Activated naive CD8-positive, alpha-beta T cell treated with anti-CD3 and anti-CD28 coated beads, Interleukin-2, amount 10 ng/mL, durations not matched to agents 7 days and 5 days (primary cell): Measurements from ENCODE around the gene SSC4D. TPM values are rescaled to one million over a fixed set of nuclear protein-coding genes. Genes with fewer than 3 reads are reported as not detected.
"Not testable (repeated sequence)": the region's sequence is repeated elsewhere in the genome, so short reads cannot be mapped to it uniquely, and the experiment has no call there.

Experiments
- ATAC-seq: fragments of 150-1000 bp; cut with Tn5 transposase; one replicate; pipeline ENCODE4 v1.10.0; 2021; ENCODE audit warnings: low read depth, moderate library complexity
- POLR2A ChIA-PET: fragments of 350-600 bp; sonication (Branson Sonifier 250); formaldehyde crosslinking; loops from one replicate; lab custom pipeline; 2021; ENCODE audit warnings: antibody characterized with exemption; lab: Charles Lee
- DNase-seq: peaks from one replicate; pipeline ENCODE4 v3.0.0; 2021
- H3K27ac Mint-ChIP-seq: one replicate; pipeline ENCODE4 v1.8.0; 2022; ENCODE audit warnings: mild to moderate bottlenecking, mixed read lengths
- H3K27me3 Mint-ChIP-seq: one replicate; pipeline ENCODE4 v1.8.0; 2022; ENCODE audit warnings: mild to moderate bottlenecking, moderate library complexity, mixed read lengths
- H3K36me3 Mint-ChIP-seq: one replicate; pipeline ENCODE4 v1.8.0; 2021; ENCODE audit warnings: mild to moderate bottlenecking, mixed read lengths
- H3K4me1 Mint-ChIP-seq: one replicate; pipeline ENCODE4 v1.8.0; 2021; ENCODE audit warnings: mixed read lengths
- H3K4me3 Mint-ChIP-seq: one replicate; pipeline ENCODE4 v1.8.0; 2022; ENCODE audit warnings: mild to moderate bottlenecking, moderate library complexity, mixed read lengths
- H3K9me3 Mint-ChIP-seq: one replicate; pipeline ENCODE4 v1.8.0; 2021; ENCODE audit warnings: mixed read lengths
- total RNA-seq, 2 experiments: library from RNA; stranded (reverse); gene quantifications; one replicate each; pipeline ENCODE4 v1.2.3, GENCODE V29; 2021

Gene SSC4D
- total RNA-seq, 2 experiments from 2014 or later, result 0.34 to 0.42 TPM

GRCh38 chr7:76387789-76388188 lies 21.7 kb downstream of the SSC4D start:
- H3K4me3 Mint-ChIP-seq, DNase-seq, H3K9me3 Mint-ChIP-seq, H3K27me3 Mint-ChIP-seq, POLR2A ChIA-PET, ATAC-seq, H3K36me3 Mint-ChIP-seq, H3K27ac Mint-ChIP-seq, H3K4me1 Mint-ChIP-seq: not testable (repeated sequence)

- H3K4me3 Mint-ChIP-seq, result no peak overlapping the region
- H3K36me3 Mint-ChIP-seq, result no peaks in the 10 kb centered on the region
- POLR2A ChIA-PET, result interaction anchor here (0.8 kb wide), 1 partner anchor 28 kb away, joined by 4 read pairs; the partner anchor contains the start of gene YWHAG
- DNase-seq (no peak), ATAC-seq (no peak)
- H3K27me3 Mint-ChIP-seq, result no peaks in the 10 kb centered on the region
- peaks cover 3% of the 10 kb centered on the region for H3K4me1 Mint-ChIP-seq
- no peak overlapping the region for H3K27ac Mint-ChIP-seq
- H3K9me3 Mint-ChIP-seq, result no peaks in the 10 kb centered on the region
Measured at GRCh38 chr7:76386691-76387260, 22.7 kb downstream of the SSC4D start.

DNA sequence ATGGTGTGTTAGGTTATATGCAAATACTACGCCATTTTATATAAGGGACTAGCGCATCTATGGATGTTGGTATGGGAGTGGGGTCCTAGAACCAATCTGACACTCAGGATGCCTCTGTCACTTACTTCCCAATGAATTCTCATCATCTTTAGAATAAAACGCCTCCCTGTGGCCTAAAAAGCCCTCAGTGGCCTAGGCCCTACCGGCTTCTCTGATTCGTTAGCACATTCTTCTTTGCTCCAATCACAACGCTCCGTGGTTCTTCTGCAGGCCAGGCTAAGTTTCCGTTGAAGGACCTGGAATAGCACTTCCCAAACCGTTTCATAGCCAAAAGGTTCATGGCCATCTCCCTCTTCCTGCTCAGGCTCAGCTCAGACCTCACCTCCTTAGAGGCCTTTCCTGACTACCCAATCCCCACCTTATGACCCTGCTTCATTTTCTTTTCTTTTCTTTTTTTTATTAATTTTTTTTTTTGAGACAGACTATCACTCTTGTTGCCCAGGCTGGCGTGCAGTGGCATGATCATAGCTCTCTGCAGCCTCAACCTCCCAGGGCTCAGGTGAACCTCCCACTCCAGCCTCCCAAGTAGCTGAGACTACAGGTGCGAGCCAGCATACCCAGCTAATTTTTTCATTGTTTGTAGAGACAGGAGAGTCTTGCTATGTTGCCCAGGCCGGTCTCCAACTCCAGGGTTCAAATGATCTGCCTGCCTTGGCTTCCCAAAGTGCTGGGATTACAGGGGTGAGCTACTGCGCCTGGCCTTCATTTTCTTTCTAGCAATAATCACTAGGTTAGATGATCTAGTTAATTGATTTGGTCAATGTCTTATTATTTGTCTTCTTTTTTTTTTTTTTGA lies 26.2 kb downstream of the SSC4D start:
- no peak for DNase-seq
- H3K27ac Mint-ChIP-seq, result no peak overlapping the region
- no peak overlapping the region for H3K4me3 Mint-ChIP-seq

DNA sequence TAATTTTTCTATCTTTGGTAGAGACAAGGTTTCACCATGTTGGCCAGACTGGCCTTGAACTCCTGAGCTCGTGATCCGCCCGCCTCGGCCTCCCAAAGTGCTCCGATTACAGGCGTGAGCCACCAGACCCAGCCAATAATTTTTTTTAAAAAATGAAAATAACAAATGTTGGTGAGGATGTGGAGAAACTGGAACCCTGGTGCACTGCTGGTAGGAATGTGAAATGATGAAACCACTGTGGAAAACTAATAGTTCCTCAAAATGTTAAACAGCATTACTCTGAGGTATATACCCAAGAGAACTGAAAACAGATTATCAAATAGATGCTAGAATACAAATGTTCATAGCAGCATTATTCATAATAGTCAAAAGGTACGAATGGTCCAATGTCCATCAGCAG lies 27.7 kb downstream of the SSC4D start:
- no peak overlapping the region for H3K27ac Mint-ChIP-seq
- DNase-seq (no peak), ATAC-seq (no peak)
- peaks cover 2% of the 10 kb centered on the region for H3K27me3 Mint-ChIP-seq
- H3K36me3 Mint-ChIP-seq, result no peaks in the 10 kb centered on the region
- no peak overlapping the region for H3K4me3 Mint-ChIP-seq
- H3K9me3 Mint-ChIP-seq, result no peaks in the 10 kb centered on the region
- POLR2A ChIA-PET, result interaction anchor here (0.9 kb wide), 1 partner anchor 15 kb away, joined by 5 read pairs; no protein-coding TSS in a partner anchor
- H3K4me1 Mint-ChIP-seq, result peaks cover 2% of the 10 kb centered on the region

More for the DNA sequence above, 26.2 kb downstream of the SSC4D start:
- POLR2A ChIA-PET, result interaction anchor here (0.5 kb wide), 1 partner anchor 24 kb away, joined by 5 read pairs; no protein-coding TSS in a partner anchor
- H3K4me1 Mint-ChIP-seq, result peaks cover 2% of the 10 kb centered on the region
- ATAC-seq, result no peak
- no peaks in the 10 kb centered on the region for H3K36me3 Mint-ChIP-seq
- no peaks in the 10 kb centered on the region for H3K9me3 Mint-ChIP-seq
- no peaks in the 10 kb centered on the region for H3K27me3 Mint-ChIP-seq

DNA sequence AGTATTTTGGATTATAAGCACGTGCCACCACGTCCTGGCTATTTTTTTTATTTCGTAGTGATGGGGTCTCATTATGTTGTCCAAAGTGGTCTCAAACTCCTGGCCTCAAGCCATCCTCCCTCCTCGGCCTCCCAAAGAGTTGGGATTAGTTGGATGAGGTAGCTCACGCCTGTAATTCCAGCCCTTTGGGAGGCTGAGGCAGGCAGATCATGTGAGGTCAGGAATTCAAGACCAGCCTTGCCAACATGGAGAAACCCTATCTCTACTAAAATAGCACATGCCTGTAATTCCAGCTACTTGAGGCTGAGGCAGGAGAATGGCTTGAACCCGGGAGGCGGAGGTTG lies 28.9 kb downstream of the SSC4D start:
- Mint-ChIP-seq H3K4me1 (peaks cover 2% of the 10 kb centered on the region), H3K27me3 (peaks cover 2% of the 10 kb centered on the region), H3K4me3 (peak overlapping the region; percentile 80), H3K27ac (peak overlapping the region; percentile 54), H3K36me3 (no peaks in the 10 kb centered on the region), H3K9me3 (no peaks in the 10 kb centered on the region)
- POLR2A ChIA-PET, result no interaction called here
- no peak for ATAC-seq
- no peak for DNase-seq

- DNase-seq (no peak), ATAC-seq (no peak)
- Mint-ChIP-seq H3K9me3 (no peaks in the 10 kb centered on the region), H3K36me3 (no peaks in the 10 kb centered on the region), H3K4me3 (no peak overlapping the region), H3K27me3 (peaks cover 16% of the 10 kb centered on the region), H3K4me1 (peaks cover 2% of the 10 kb centered on the region), H3K27ac (no peak overlapping the region)
- POLR2A ChIA-PET, result interaction anchor here (1.4 kb wide), 1 partner anchor 18 kb away, joined by 4 read pairs; the partner anchor contains the start of gene YWHAG
Measured at GRCh38 chr7:76377186-76377918, 32.1 kb downstream of the SSC4D start.

- H3K9me3 Mint-ChIP-seq, result no peaks in the 10 kb centered on the region
- H3K27ac Mint-ChIP-seq, result no peak overlapping the region
- H3K4me1 Mint-ChIP-seq, result peaks cover under 1% of the 10 kb centered on the region
- DNase-seq (no peak), ATAC-seq (no peak)
- H3K36me3 Mint-ChIP-seq, result no peaks in the 10 kb centered on the region
- POLR2A ChIA-PET, result no interaction called here
- no peak overlapping the region for H3K4me3 Mint-ChIP-seq
- H3K27me3 Mint-ChIP-seq, result peaks cover 18% of the 10 kb centered on the region
Measured at GRCh38 chr7:76375251-76375650, 34.2 kb downstream of the SSC4D start.

DNA sequence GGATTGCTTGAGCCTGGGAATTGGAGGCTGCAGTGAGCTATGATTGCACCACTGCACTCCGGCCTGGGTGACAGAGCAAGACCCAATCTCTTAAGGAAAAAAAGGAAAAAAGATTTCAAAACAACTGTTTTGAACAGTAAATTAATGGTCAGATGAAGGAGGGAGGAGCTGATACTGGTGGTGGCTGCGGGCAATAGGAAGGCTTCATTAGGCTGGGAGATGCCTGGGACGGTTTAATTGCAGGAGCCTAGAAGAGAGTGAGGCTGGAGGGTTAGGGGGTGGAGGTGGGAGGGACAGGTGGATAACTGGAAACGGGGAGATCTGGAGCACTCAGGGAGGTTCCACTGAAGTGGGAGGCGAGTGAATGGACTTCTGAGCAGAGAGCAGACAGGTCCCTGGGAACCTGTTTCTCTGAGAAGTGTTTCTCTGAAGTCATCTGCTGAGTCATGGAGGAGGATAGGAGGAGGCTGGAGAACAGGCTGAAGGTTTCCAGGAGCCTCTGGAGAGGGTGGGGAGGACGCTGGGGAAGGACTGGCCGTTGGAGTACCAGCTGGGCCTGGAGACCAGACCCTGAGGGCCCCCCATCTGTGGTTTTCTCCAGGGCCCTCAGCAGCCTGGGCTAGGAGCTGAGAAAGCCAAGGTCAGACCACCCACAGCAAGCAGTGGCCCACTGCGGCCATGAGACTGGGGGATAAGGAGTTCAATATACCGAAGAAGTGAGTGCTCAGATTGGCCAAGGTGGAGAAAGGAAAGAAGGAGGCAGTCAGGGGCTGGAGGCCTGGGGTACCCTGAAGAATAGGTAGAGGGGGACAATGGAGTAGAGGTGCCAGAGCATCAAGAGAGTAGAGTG lies 36.3 kb downstream of the SSC4D start:
- H3K9me3 Mint-ChIP-seq, result no peaks in the 10 kb centered on the region
- no peak overlapping the region for H3K4me3 Mint-ChIP-seq
- no peaks in the 10 kb centered on the region for H3K36me3 Mint-ChIP-seq
- H3K27ac Mint-ChIP-seq, result peak overlapping the region; percentile 52
- DNase-seq, result no peak
- H3K27me3 Mint-ChIP-seq, result peaks cover 23% of the 10 kb centered on the region
- no peak for ATAC-seq
- H3K4me1 Mint-ChIP-seq, result no peaks in the 10 kb centered on the region
- POLR2A ChIA-PET, result no interaction called here

GRCh38 chr7:76371396-76371795 lies 38.1 kb downstream of the SSC4D start:
- POLR2A ChIA-PET, result no interaction called here
- ATAC-seq, result no peak
- H3K4me3 Mint-ChIP-seq, result no peak overlapping the region
- no peaks in the 10 kb centered on the region for H3K9me3 Mint-ChIP-seq
- DNase-seq, result no peak
- no peak overlapping the region for H3K27ac Mint-ChIP-seq
- no peaks in the 10 kb centered on the region for H3K36me3 Mint-ChIP-seq
- no peaks in the 10 kb centered on the region for H3K4me1 Mint-ChIP-seq
- H3K27me3 Mint-ChIP-seq, result peaks cover 20% of the 10 kb centered on the region

GRCh38 chr7:76369018-76369417 lies 40.5 kb downstream of the SSC4D start:
- POLR2A ChIA-PET, result no interaction called here
- H3K9me3 Mint-ChIP-seq, result no peaks in the 10 kb centered on the region
- DNase-seq (no peak), ATAC-seq (no peak)
- peaks cover 10% of the 10 kb centered on the region for H3K4me1 Mint-ChIP-seq
- H3K27ac Mint-ChIP-seq, result no peak overlapping the region
- no peak overlapping the region for H3K4me3 Mint-ChIP-seq
- H3K27me3 Mint-ChIP-seq, result peaks cover 26% of the 10 kb centered on the region
- H3K36me3 Mint-ChIP-seq, result no peaks in the 10 kb centered on the region

- Mint-ChIP-seq H3K9me3 (no peaks in the 10 kb centered on the region), H3K4me1 (peaks cover 12% of the 10 kb centered on the region), H3K27me3 (peaks cover 21% of the 10 kb centered on the region), H3K36me3 (no peaks in the 10 kb centered on the region), H3K4me3 (no peak overlapping the region), H3K27ac (no peak overlapping the region)
- ATAC-seq (no peak), DNase-seq (no peak)
- POLR2A ChIA-PET, result interaction anchor here (0.6 kb wide), 1 partner anchor 26 kb away, joined by 3 read pairs; no protein-coding TSS in a partner anchor
Measured at GRCh38 chr7:76368190-76368589, 41.3 kb downstream of the SSC4D start.

GRCh38 chr7:76364198-76364584 lies 45.3 kb downstream of the SSC4D start:
- ATAC-seq, result peak; percentile 6
- H3K4me3 Mint-ChIP-seq, result peak overlapping the region; percentile 56
- H3K9me3 Mint-ChIP-seq, result no peaks in the 10 kb centered on the region
- DNase-seq, result no peak
- peaks cover 13% of the 10 kb centered on the region for H3K27me3 Mint-ChIP-seq
- peaks cover 18% of the 10 kb centered on the region for H3K4me1 Mint-ChIP-seq
- POLR2A ChIA-PET, result interaction anchor here (0.6 to 2.4 kb wide), 5 partner anchors 12 to 60 kb away, joined by 3 to 15 read pairs (median 4); partner anchors contain the start of gene ZP3
- H3K27ac Mint-ChIP-seq, result peak overlapping the region; percentile 84
- H3K36me3 Mint-ChIP-seq, result no peaks in the 10 kb centered on the region
